H1 (cell line): ENCODE data around the gene ASTN1.

Source experiments
- CEBPB ChIP-seq: IDR thresholded peaks from 2 replicates; pipeline ENCODE4 v1.6.1; 2012; ENCODE audit warnings: low read depth, low read length
- EP300 ChIP-seq, 2 experiments: IDR thresholded peaks; 1 replicate in 1 of 2; 2 replicates in 1 of 2; pipeline ENCODE4 v1.6.1; 2011 to 2012; ENCODE audit warnings: low read depth in 2 of 2, low read length in 2 of 2, mild to moderate bottlenecking in 2 of 2, borderline replicate concordance in 1 of 2, inconsistent platforms in 1 of 2, moderate library complexity in 1 of 2
- EZH2 ChIP-seq: fragments of 200-600 bp; sonication (generic); IDR thresholded peaks from 2 replicates; pipeline ENCODE4 v1.7.1; 2012; ENCODE audit warnings: low read depth, mild to moderate bottlenecking, moderate library complexity, low read length, inconsistent platforms; ENCODE audit not compliant: severe bottlenecking
- GABPA ChIP-seq: IDR thresholded peaks from 2 replicates; pipeline ENCODE4 v1.6.1; 2011; ENCODE audit warnings: mild to moderate bottlenecking, low read length, moderate library complexity, borderline replicate concordance; ENCODE audit not compliant: insufficient read depth
- HDAC2 ChIP-seq, 2 experiments: fragments of 300-600 bp in 1 of 2; sonication (generic) in 1 of 2; IDR thresholded peaks; 2 replicates each; pipeline ENCODE4 v1.6.1; 2011 to 2012; ENCODE audit warnings: low read depth in 2 of 2, low read length in 2 of 2, mild to moderate bottlenecking in 2 of 2, moderate library complexity in 2 of 2, borderline replicate concordance in 1 of 2, inconsistent platforms in 1 of 2
- POLR2A ChIP-seq, 2 experiments: IDR thresholded peaks; 1 replicate in 1 of 2; 2 replicates in 1 of 2; pipeline ENCODE4 v1.6.1; 2011; ENCODE audit warnings: low read depth in 2 of 2, low read length in 2 of 2, mild to moderate bottlenecking in 2 of 2; ENCODE audit errors: control extremely low read depth in 1 of 2
- POLR2AphosphoS5 ChIP-seq: IDR thresholded peaks from 2 replicates; pipeline ENCODE4 v1.6.1; 2011; ENCODE audit warnings: low read depth, low read length
- TAF1 ChIP-seq: IDR thresholded peaks from 2 replicates; pipeline ENCODE4 v1.6.1; 2011; ENCODE audit warnings: mild to moderate bottlenecking, low read depth, low read length
- TBP ChIP-seq: IDR thresholded peaks from 2 replicates; pipeline ENCODE4 v1.6.1; 2011; ENCODE audit warnings: low read depth, low read length, improper control_type of control experiment
- TEAD4 ChIP-seq: IDR thresholded peaks from 2 replicates; pipeline ENCODE4 v1.6.1; 2012; ENCODE audit warnings: low read depth, low read length, inconsistent platforms, mixed read lengths
- TF ChIP-seq, protein P1 (sequence below): IDR thresholded peaks from 2 replicates; pipeline ENCODE4 v1.6.1; 2012; ENCODE audit warnings: inconsistent platforms
- TF ChIP-seq, protein P2 (sequence below), 3 experiments: IDR thresholded peaks; 1 replicate in 2 of 3; 2 replicates in 1 of 3; pipeline versions ENCODE4 v1.5.1 to v1.6.1; 2011; ENCODE audit warnings: low read length in 3 of 3, mild to moderate bottlenecking in 3 of 3, inconsistent platforms in 2 of 3, low read depth in 1 of 3, moderate library complexity in 1 of 3; ENCODE audit not compliant: insufficient read depth in 1 of 3; ENCODE audit errors: control extremely low read depth in 1 of 3

DNA sequence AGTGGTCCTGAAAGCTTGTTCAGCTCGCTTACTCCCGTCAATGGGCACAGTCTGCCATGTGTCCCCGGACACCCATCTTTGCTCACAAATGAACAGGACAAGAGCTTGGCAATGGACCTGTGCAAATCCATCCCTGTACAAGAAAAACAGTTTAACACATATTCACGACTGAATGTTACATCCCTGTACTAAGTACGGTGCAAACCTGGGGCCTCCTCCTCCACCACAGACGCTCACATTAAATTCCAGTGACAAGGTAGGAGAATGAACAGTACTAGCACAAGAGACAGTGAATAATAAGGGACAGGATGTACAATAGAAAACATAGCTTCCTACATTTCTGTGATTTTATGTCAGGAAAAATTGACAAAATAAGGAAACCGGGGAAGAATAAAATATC, 187.7 kb downstream of the ASTN1 start:
- TF ChIP-seq HDAC2 (IDR thresholded peaks at IDR 0.05; ENCODE audit: borderline replicate concordance in 1 of 2, low read depth in 2 of 2, low read length in 2 of 2): no peak
- TF ChIP-seq TAF1: no peak
- TF ChIP-seq POLR2AphosphoS5: no peak
- TF ChIP-seq, protein P1, sequence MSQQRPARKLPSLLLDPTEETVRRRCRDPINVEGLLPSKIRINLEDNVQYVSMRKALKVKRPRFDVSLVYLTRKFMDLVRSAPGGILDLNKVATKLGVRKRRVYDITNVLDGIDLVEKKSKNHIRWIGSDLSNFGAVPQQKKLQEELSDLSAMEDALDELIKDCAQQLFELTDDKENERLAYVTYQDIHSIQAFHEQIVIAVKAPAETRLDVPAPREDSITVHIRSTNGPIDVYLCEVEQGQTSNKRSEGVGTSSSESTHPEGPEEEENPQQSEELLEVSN: no peak
- TF ChIP-seq TEAD4: no peak
- no peak for TF ChIP-seq EP300 (IDR thresholded peaks at IDR 0.05; ENCODE audit: borderline replicate concordance in 1 of 2, low read depth in 2 of 2, low read length in 2 of 2)
- TF ChIP-seq EZH2: no peak
- no peak for TF ChIP-seq POLR2A (IDR thresholded peaks at IDR 0.05; ENCODE audit: control extremely low read depth in 1 of 2, low read depth in 2 of 2, low read length in 2 of 2)
- TF ChIP-seq TBP: no peak
- no peak for TF ChIP-seq GABPA
- TF ChIP-seq, protein P2, sequence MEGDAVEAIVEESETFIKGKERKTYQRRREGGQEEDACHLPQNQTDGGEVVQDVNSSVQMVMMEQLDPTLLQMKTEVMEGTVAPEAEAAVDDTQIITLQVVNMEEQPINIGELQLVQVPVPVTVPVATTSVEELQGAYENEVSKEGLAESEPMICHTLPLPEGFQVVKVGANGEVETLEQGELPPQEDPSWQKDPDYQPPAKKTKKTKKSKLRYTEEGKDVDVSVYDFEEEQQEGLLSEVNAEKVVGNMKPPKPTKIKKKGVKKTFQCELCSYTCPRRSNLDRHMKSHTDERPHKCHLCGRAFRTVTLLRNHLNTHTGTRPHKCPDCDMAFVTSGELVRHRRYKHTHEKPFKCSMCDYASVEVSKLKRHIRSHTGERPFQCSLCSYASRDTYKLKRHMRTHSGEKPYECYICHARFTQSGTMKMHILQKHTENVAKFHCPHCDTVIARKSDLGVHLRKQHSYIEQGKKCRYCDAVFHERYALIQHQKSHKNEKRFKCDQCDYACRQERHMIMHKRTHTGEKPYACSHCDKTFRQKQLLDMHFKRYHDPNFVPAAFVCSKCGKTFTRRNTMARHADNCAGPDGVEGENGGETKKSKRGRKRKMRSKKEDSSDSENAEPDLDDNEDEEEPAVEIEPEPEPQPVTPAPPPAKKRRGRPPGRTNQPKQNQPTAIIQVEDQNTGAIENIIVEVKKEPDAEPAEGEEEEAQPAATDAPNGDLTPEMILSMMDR (IDR thresholded peaks at IDR 0.05; ENCODE audit: control extremely low read depth in 1 of 3, insufficient read depth in 1 of 3, low read depth in 1 of 3, low read length in 3 of 3): no peak
- no peak for TF ChIP-seq CEBPB
